ENCODE results near the gene ZNF148.

- TF ChIP-seq CTCF (conservative IDR thresholded peaks at IDR 0.05 in 1 of 2, IDR thresholded peaks at IDR 0.05 in 1 of 2; ENCODE audit: extremely low read depth in 1 of 2, insufficient read depth in 1 of 2, low read depth in 1 of 2, low read length in 2 of 2) = no peak
- no peak for TF ChIP-seq EZH2 (IDR thresholded peaks at IDR 0.05; ENCODE audit: borderline replicate concordance, low read length)
Measured at GRCh38 chr3:125234831-125235230, 140.3 kb downstream of the ZNF148 start.

Measured in mammary epithelial cell (primary cell).